Measurements from ENCODE around the gene LGALS1. TPM values are rescaled to one million over a fixed set of nuclear protein-coding genes. Genes with fewer than 3 reads are reported as not detected.

Gene LGALS1
- total and polyA plus RNA-seq, 5 donors from 2014 or later, result 209 to 829 (median 402) TPM

GRCh38 chr22:37659897-37660708, 15.3 kb upstream of the LGALS1 start:
- peak overlapping the region; percentile 76 for H3K4me3 ChIP-seq (ENCODE audit: low read depth, low read length)
- H3K4me1 ChIP-seq (ENCODE audit: control insufficient read depth, insufficient read depth, low read length, poor library complexity, severe bottlenecking), result peaks cover 29% of the 10 kb centered on the region
- no peak overlapping the region for H3K27ac ChIP-seq (ENCODE audit: insufficient read depth, low read length, poor library complexity, severe bottlenecking)
- Mint-ChIP-seq H3K27ac (peak overlapping the region; percentile 51 to 90 (median 86)), H3K27me3 (no peaks in the 10 kb centered on the region), H3K36me3 (peaks cover 3% of the 10 kb centered on the region), H3K9me3 (no peaks in the 10 kb centered on the region), H3K4me3 (peak overlapping the region; percentile 84 to 94 (median 86)), H3K4me1 (peaks cover 0 to 53% (median 29%) of the 10 kb centered on the region in 4 donors)
- no peaks in the 10 kb centered on the region for H3K9me3 ChIP-seq (ENCODE audit: control insufficient read depth in 2 of 2, low read length in 2 of 2)
- H3K36me3 ChIP-seq (ENCODE audit: control insufficient read depth, insufficient read depth, low read length), result no peaks in the 10 kb centered on the region
- DNase-seq, result no peak
- H3K27me3 ChIP-seq (ENCODE audit: control insufficient read depth, insufficient read depth, low read length), result no peaks in the 10 kb centered on the region
- ATAC-seq (ENCODE audit: low read depth in 2 of 2), result no peak

GRCh38 chr22:37660709-37661045, 14.8 kb upstream of the LGALS1 start:
- peak overlapping the region; percentile 76 for H3K4me3 ChIP-seq (ENCODE audit: low read depth, low read length)

GRCh38 chr22:37661160-37661924, 14.1 kb upstream of the LGALS1 start:
- Mint-ChIP-seq H3K36me3 (peaks cover 7% of the 10 kb centered on the region), H3K27ac (peak overlapping the region in 1 of 3 donors; percentile 65), H3K27me3 (no peaks in the 10 kb centered on the region), H3K9me3 (no peaks in the 10 kb centered on the region), H3K4me1 (peaks cover 0 to 50% (median 28%) of the 10 kb centered on the region in 4 donors), H3K4me3 (peak overlapping the region; percentile 66 to 88 (median 84))
- Histone ChIP-seq H3K4me3 (ENCODE audit: low read depth, low read length) (no peak overlapping the region), H3K36me3 (ENCODE audit: control insufficient read depth, insufficient read depth, low read length) (peaks cover 6% of the 10 kb centered on the region), H3K9me3 (ENCODE audit: control insufficient read depth in 2 of 2, low read length in 2 of 2) (no peaks in the 10 kb centered on the region), H3K27me3 (ENCODE audit: control insufficient read depth, insufficient read depth, low read length) (no peaks in the 10 kb centered on the region), H3K27ac (ENCODE audit: insufficient read depth, low read length, poor library complexity, severe bottlenecking) (peak overlapping the region; percentile 10), H3K4me1 (ENCODE audit: control insufficient read depth, insufficient read depth, low read length, poor library complexity, severe bottlenecking) (peaks cover 29% of the 10 kb centered on the region)
- DNase-seq (peak in 2 of 3 donors; percentile 43 to 48), ATAC-seq (ENCODE audit: low read depth in 2 of 2) (no peak)

More at GRCh38 chr22:37660709-37661045, 14.8 kb upstream of the LGALS1 start:
- no peak for ATAC-seq (ENCODE audit: low read depth in 2 of 2)
- H3K9me3 ChIP-seq (ENCODE audit: control insufficient read depth in 2 of 2, low read length in 2 of 2), result no peaks in the 10 kb centered on the region
- H3K27me3 Mint-ChIP-seq, result no peaks in the 10 kb centered on the region
- no peak overlapping the region for H3K27ac ChIP-seq (ENCODE audit: insufficient read depth, low read length, poor library complexity, severe bottlenecking)
- no peaks in the 10 kb centered on the region for H3K9me3 Mint-ChIP-seq
- peak overlapping the region; percentile 68 to 88 (median 84) for H3K4me3 Mint-ChIP-seq
- no peak for DNase-seq
- no peaks in the 10 kb centered on the region for H3K27me3 ChIP-seq (ENCODE audit: control insufficient read depth, insufficient read depth, low read length)
- peak overlapping the region in 2 of 3 donors; percentile 21 to 86 for H3K27ac Mint-ChIP-seq
- H3K36me3 ChIP-seq (ENCODE audit: control insufficient read depth, insufficient read depth, low read length), result no peaks in the 10 kb centered on the region
- peaks cover 0 to 53% (median 29%) of the 10 kb centered on the region in 4 donors for H3K4me1 Mint-ChIP-seq
- peaks cover 3% of the 10 kb centered on the region for H3K36me3 Mint-ChIP-seq
- H3K4me1 ChIP-seq (ENCODE audit: control insufficient read depth, insufficient read depth, low read length, poor library complexity, severe bottlenecking), result peaks cover 29% of the 10 kb centered on the region

GRCh38 chr22:37662039-37662438, 13.4 kb upstream of the LGALS1 start:
- Histone ChIP-seq H3K27ac (ENCODE audit: insufficient read depth, low read length, poor library complexity, severe bottlenecking) (no peak overlapping the region), H3K36me3 (ENCODE audit: control insufficient read depth, insufficient read depth, low read length) (peaks cover 10% of the 10 kb centered on the region), H3K9me3 (ENCODE audit: control insufficient read depth in 2 of 2, low read length in 2 of 2) (no peaks in the 10 kb centered on the region), H3K27me3 (ENCODE audit: control insufficient read depth, insufficient read depth, low read length) (no peaks in the 10 kb centered on the region), H3K4me1 (ENCODE audit: control insufficient read depth, insufficient read depth, low read length, poor library complexity, severe bottlenecking) (peaks cover 29% of the 10 kb centered on the region), H3K4me3 (ENCODE audit: low read depth, low read length) (no peak overlapping the region)
- ATAC-seq (ENCODE audit: low read depth in 2 of 2), result no peak
- H3K9me3 Mint-ChIP-seq, result no peaks in the 10 kb centered on the region
- DNase-seq, result no peak
- H3K4me1 Mint-ChIP-seq, result peaks cover 0 to 49% (median 29%) of the 10 kb centered on the region in 4 donors
- H3K36me3 Mint-ChIP-seq, result peaks cover 8% of the 10 kb centered on the region
- H3K27ac Mint-ChIP-seq, result peak overlapping the region in 1 of 3 donors; percentile 51
- H3K27me3 Mint-ChIP-seq, result no peaks in the 10 kb centered on the region
- H3K4me3 Mint-ChIP-seq, result no peak overlapping the region

- Mint-ChIP-seq H3K27ac (no peak overlapping the region), H3K4me1 (peaks cover 0 to 38% (median 23%) of the 10 kb centered on the region in 4 donors)
- no peak for ATAC-seq (ENCODE audit: low read depth in 2 of 2)
Measured at GRCh38 chr22:37663521-37664140, 11.8 kb upstream of the LGALS1 start.

GRCh38 chr22:37664249-37665101, 11.0 kb upstream of the LGALS1 start:
- H3K27me3 ChIP-seq (ENCODE audit: control insufficient read depth, insufficient read depth, low read length), result no peaks in the 10 kb centered on the region
- H3K4me3 ChIP-seq (ENCODE audit: low read depth, low read length), result no peak overlapping the region
- peak overlapping the region in 1 of 4 donors; percentile 41 for H3K4me3 Mint-ChIP-seq
- no peak overlapping the region for H3K27ac Mint-ChIP-seq
- peaks cover 18% of the 10 kb centered on the region for H3K4me1 ChIP-seq (ENCODE audit: control insufficient read depth, insufficient read depth, low read length, poor library complexity, severe bottlenecking)
- DNase-seq (no peak), ATAC-seq (ENCODE audit: low read depth in 2 of 2) (no peak)
- no peaks in the 10 kb centered on the region for H3K9me3 ChIP-seq (ENCODE audit: control insufficient read depth in 2 of 2, low read length in 2 of 2)
- H3K27ac ChIP-seq (ENCODE audit: insufficient read depth, low read length, poor library complexity, severe bottlenecking), result no peak overlapping the region
- H3K36me3 Mint-ChIP-seq, result peaks cover 8% of the 10 kb centered on the region
- no peaks in the 10 kb centered on the region for H3K27me3 Mint-ChIP-seq
- no peaks in the 10 kb centered on the region for H3K9me3 Mint-ChIP-seq
- peaks cover 0 to 35% (median 23%) of the 10 kb centered on the region in 4 donors for H3K4me1 Mint-ChIP-seq
- H3K36me3 ChIP-seq (ENCODE audit: control insufficient read depth, insufficient read depth, low read length), result peaks cover 10% of the 10 kb centered on the region

More at GRCh38 chr22:37663521-37664140, 11.8 kb upstream of the LGALS1 start:
- Histone ChIP-seq H3K9me3 (ENCODE audit: control insufficient read depth in 2 of 2, low read length in 2 of 2) (no peaks in the 10 kb centered on the region), H3K27me3 (ENCODE audit: control insufficient read depth, insufficient read depth, low read length) (no peaks in the 10 kb centered on the region), H3K4me1 (ENCODE audit: control insufficient read depth, insufficient read depth, low read length, poor library complexity, severe bottlenecking) (peaks cover 21% of the 10 kb centered on the region), H3K36me3 (ENCODE audit: control insufficient read depth, insufficient read depth, low read length) (peaks cover 10% of the 10 kb centered on the region), H3K4me3 (ENCODE audit: low read depth, low read length) (no peak overlapping the region), H3K27ac (ENCODE audit: insufficient read depth, low read length, poor library complexity, severe bottlenecking) (no peak overlapping the region)
- Mint-ChIP-seq H3K27me3 (no peaks in the 10 kb centered on the region), H3K36me3 (peaks cover 8% of the 10 kb centered on the region), H3K4me3 (no peak overlapping the region), H3K9me3 (no peaks in the 10 kb centered on the region)
- no peak for DNase-seq

GRCh38 chr22:37665487-37665886, 9.9 kb upstream of the LGALS1 start:
- Mint-ChIP-seq H3K4me3 (no peak overlapping the region), H3K9me3 (no peaks in the 10 kb centered on the region), H3K4me1 (peaks cover 0 to 28% (median 14%) of the 10 kb centered on the region in 4 donors), H3K27ac (no peak overlapping the region), H3K27me3 (no peaks in the 10 kb centered on the region), H3K36me3 (peaks cover 8% of the 10 kb centered on the region)
- Histone ChIP-seq H3K27ac (ENCODE audit: insufficient read depth, low read length, poor library complexity, severe bottlenecking) (no peak overlapping the region), H3K4me3 (ENCODE audit: low read depth, low read length) (no peak overlapping the region), H3K4me1 (ENCODE audit: control insufficient read depth, insufficient read depth, low read length, poor library complexity, severe bottlenecking) (peaks cover 8% of the 10 kb centered on the region), H3K36me3 (ENCODE audit: control insufficient read depth, insufficient read depth, low read length) (peaks cover 10% of the 10 kb centered on the region), H3K27me3 (ENCODE audit: control insufficient read depth, insufficient read depth, low read length) (no peaks in the 10 kb centered on the region), H3K9me3 (ENCODE audit: control insufficient read depth in 2 of 2, low read length in 2 of 2) (no peaks in the 10 kb centered on the region)
- no peak for DNase-seq
- no peak for ATAC-seq (ENCODE audit: low read depth in 2 of 2)
